HG03066 (cell line): ENCODE measurements around the gene HTT.

Source experiments
- ATAC-seq: cut with Tn5 transposase; IDR thresholded peaks from one replicate; pipeline ENCODE4 v1.9.1; 2021; ENCODE audit warnings: low read depth; ENCODE audit not compliant: unreplicated experiment

HTT gene

DNA sequence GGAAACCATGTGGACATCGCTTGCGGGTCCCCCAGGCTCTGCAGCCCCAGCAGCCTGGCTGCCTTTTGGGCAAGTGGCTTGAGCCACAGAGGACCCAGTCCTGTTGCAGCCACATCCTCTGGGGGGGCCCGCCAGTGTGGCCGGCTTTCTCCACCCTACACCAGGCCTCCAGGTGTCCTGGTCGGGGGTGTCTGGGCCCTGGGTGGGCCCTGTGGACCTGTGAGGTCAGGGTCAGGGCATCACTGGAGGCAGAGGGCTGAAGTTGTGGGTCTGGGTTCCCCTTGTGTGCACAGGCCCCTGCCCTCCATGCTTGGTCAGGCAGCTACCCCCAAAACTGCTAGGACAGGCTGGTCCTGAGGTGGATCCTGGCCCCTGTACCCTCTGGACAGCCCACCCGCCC, 171.2 kb downstream of the HTT start:
- ATAC-seq: no peak

DNA sequence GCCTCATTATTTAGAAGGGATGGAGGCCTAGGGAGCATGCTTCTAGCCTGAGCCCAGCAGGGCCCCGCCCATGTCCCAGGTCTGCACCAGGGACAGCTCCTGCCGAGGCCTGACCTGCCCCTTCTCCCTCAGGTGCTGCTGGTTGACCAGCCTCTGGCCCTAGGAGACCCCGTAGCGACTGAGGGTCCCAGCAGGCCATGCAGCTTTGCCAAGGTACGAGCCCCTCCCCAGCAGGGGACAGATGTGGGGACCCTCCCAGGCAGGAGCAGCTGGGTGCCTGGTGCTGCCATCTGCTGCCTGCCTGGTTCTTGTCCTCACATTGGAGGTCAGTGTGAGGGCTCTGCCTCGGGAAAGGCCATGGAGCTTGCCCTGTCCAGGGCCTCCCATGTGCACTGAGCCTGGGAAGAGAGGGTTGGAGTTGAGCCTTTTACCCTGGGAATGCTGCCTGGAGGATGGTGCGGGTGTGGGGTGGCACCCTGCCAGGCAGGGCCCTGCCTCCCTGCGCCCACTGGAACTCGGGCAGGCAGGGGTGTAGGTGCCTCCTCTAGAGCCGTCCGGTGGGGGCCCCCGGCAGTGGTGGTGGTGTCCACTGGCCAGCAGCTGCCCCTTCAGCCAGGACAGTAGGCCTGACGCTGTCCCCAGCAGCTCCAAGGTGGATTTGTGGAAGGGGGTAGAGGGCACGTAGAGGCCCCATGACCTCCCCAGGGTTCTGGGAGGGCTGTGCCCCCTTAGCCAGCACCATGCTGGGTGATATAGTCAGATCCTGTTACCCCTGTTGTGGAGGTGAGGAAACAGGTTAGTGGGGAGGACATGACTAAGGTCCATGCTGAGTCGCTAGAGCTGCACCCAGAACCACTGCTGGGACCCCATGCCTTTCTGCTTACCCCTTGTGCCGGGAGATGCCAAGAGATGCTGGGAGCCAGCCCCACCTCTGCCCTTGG, 172.2 kb downstream of the HTT start:
- no peak for ATAC-seq

DNA sequence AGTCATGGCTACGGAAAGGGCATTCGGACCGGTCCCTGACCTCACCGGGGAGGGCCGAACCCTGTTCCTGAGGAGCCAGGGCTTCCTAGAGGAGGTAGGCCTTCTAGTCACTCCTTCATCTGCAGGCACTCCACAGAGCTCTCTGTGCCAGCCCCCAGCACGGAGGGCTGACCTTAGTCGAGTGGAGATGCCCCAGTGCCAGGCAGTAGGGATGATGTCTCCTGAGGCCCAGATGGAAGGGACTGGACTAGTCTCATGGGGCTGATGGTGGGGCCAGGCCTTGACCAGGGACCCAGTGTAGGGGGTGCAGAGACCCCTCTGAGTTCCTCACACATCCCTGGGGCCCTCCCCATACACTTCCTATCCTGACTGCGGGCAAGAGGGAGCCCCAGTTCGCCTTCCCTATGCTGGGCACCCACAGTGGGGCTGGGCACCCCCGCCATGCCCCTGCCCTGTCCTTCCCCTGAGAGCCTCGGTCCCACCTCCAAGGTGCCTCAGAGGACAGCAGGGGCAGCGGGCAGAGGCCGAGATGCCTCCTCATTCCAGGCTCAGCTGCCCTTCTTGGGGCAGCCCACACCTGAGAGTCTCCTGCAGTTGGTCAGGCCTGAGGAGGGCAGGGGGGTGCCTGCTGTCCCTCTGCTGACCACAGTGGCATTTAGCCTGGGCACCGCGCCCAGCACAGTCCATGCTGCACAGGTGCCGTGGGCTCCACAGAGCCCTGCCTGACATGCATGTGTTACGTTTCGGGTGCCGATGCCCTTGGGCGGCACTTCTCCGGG, 173.1 kb downstream of the HTT start:
- ATAC-seq: no peak

DNA sequence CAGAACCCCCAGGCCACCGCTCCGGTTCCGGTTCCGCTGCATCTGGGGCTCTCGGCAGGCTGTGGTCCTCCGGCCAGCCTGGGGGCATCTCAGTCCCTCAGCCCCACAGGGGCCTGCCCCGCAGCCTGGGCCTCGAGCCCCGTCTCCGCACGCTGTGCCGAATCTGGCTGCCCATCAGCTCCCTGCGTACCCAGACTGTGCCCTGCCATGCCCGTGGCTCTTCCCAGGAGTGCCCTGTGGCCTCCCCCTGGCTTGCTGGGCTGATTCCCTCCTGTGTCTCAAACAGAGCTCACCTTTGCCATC, 173.6 kb downstream of the HTT start:
- ATAC-seq: no peak

DNA sequence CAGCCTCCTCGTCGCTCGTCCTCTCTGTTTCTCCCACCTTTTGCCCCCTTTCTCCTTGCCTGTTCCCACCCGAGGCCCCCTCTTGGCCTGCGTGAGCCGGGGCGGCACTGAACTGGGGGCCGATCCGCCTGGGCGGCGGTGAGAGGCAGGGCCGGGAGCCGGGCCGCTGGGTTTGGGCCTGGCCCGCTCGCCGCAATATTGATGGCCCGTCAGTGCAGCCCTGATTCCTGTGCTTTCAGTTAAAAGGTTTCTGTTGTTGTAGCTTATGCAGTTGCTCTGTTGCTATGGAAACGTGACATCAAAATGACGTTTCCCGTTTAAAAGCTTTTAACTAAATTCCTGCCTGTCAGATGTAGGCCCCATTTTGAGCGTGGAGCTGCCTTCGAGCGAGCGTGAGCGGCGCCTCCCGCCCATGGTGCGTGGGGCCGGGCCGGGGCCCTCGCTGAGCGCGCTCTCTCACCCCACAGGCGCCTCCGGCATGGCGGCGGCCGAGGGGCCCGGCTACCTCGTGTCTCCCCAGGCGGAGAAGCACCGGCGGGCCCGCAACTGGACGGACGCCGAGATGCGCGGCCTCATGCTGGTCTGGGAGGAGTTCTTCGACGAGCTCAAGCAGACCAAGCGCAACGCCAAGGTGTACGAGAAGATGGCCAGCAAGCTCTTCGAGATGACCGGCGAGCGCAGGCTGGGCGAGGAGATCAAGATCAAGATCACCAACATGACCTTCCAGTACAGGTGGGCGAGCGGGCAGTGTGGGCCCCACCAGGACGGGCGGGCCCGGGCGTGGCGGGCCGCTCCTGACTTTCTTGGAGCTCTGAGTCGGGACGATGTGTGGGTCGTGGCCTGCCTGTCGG, 174.6 kb downstream of the HTT start, which contains the start of gene MSANTD1:
TSS of gene MSANTD1 (plus strand) at position 349 of the 851 bp plus-strand sequence. CDS start at position 413, 64 bp downstream.
- ATAC-seq: no peak

DNA sequence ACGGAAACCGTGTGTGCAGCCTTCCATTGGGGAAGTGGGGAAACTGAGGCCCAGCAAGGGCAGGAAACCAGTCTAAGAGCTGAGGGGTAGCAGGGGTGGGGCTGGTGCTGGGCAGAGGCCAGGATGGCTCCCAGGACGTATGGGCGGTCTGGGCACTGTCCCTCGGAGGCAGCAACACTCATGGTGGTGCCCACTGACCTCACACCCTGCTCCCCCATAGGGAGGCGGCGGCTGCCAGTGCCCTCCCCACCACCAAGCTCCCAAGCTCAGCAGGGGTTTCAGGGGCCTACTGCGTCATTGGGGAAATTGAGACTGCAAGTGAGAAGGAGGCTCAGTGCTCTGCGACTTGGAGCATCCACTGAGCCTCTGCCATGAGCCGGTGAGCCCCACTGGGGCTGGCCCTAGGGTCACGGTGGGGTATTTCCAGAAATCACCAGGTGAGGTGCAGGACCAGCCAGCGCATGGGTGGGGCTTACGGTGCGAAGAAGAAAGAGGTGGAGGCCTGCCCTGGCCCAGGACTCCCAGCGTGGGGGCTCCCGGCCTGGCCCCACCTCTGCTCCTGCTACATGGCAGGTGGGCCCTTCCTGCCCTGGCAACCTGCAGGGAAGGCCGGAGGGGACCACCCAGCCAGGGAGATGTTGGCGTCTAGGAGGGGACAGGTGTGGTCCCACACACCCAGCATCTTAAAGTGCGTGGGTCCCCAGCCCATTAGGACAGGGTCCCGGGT, 175.4 kb downstream of the HTT start:
- ATAC-seq: no peak

DNA sequence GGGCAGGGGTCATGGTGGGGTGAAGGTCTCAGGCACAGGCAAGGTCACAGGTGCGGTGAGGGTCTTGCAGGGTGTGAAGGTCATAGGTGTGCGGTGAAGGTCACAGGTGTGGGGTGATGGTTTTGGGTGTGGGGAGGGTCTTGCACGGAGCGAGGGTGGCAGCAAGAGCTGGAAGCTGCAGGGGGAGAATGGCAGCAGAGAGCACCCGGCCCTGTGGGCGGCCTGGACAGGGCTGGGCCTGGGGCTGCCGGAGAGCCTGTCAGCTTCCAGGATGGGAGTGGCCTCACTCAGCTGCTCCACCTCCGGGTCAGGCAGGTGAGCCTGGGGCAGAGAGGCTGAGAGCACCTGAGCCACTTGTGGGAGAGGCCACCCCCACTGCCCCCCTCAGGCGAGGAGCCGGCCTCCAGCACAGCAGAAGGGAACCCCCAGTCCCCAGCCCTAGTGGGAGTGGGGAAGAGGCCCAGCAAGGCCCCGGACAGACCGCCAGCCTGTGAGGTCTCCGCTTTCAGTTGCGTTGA, 176.0 kb downstream of the HTT start:
- ATAC-seq: no peak

DNA sequence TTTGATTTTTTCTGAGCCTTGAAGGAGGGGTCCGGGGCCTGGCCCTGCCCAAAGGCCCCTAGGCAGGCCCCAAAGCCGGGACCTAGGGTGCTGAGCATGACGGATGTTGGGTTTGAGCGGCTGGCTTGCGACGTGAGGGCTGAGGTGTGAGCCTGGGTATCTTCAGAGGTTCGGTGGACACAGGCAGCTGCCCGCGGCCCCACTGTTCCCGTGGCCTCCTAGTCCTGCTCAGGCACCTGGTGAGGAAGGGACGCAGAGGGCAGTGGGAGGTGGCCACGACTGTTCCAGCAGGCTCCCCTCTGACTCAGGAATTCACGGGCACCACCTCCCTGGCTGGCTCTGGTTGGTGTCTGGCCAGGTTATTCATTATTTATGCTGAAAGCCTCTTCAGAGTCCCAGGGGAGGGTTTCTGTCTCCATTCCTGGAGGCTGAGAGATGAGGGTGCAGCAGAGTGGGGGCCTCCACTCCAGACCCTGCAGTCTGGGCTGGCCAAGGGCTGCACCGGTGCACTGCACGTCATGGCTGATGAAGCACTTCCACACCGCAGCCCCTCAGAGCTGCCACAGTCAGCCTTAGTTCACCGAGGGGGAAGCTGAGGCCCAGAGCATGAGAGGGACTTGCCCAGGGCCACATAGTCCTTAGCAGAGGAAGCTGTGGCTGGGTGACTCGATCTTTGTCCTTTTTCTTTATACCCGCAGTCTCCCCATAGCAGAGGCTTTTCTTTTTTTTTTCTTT, 176.6 kb downstream of the HTT start:
- no peak for ATAC-seq

DNA sequence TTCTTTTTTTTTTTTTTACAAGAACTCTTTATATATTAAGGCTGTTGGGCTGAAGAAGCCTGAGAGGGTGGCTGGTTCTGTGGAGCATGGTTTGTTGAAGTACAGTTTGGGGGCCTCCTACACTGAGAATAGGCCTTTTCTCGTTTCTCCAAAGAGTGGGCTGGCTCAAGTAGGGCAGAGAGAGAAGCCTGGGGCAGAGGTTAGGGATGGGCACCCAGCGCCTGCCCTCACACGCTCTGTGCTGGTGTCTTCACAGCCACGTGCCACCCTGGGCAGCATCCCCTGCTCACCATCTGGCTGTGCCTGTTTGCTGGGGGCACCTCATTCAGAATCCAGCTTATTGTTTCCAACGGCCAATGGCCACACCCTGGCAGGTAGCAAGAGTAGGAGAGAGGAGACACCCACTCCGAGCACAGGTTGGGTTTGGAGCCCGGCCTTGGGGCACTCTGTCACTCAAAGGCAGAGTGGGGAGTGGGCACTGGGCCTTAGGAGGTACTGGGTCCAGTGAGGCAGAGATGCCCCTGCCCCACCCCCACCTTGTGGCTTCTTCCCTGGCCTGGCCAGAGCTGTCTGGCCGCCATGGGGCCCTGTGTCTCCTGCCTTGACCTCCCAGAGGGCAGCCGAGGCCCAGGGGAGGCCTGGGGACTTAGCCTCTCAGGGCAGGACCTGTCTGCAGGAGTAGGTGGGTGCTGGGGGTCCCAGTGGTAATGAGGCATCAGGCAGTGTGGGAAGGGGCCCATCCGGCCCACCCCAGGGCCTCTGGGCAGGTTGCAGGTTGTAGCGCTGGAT, 177.4 kb downstream of the HTT start:
- no peak for ATAC-seq

DNA sequence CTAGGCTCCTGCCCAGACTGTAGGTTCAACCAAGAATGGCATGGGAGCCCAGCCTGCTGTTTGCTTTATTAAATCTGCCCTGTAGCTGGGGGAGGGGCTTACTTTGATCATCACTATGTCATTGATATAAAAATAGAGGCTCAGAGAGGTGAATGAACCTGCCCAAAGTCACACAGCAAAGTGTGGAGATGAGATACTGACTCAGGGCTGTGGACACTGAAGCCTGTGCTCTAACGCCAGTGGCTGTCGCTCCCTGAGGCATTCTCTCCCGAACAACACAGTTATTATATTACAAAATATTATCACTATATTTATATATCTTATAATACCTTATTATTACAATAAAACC, 178.0 kb downstream of the HTT start:
- ATAC-seq: no peak

DNA sequence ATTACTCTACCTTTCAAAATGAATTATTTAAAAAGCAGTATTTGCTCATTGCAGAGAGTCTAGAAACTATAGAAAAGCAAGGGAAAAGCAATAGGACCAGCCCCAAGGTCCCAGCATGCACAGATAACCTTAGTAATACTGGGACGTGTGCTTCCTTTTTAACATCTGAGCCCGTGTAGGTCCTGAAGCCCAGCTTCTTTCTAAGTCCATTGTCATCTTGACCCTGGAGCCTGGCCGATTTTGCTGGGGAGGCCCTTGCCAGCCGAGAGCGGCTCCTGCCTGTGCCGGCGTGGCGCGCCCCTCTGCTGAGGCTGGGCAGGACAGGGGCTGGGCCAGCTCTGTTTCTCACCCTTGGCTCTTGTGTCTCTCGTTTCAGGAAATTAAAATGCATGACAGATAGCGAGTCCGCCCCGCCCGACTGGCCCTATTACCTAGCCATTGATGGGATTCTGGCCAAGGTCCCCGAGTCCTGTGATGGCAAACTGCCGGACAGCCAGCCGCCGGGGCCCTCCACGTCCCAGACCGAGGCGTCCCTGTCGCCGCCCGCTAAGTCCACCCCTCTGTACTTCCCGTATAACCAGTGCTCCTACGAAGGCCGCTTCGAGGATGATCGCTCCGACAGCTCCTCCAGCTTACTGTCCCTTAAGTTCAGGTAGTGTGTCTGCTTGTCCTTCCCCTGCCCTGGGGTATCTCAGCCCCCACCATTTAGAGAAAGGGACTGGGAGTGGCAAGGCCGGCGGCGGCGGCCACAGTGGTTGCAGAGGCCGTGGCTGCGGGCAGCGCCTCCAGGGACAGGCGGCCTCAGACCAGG, 178.6 kb downstream of the HTT start:
- no peak for ATAC-seq

DNA sequence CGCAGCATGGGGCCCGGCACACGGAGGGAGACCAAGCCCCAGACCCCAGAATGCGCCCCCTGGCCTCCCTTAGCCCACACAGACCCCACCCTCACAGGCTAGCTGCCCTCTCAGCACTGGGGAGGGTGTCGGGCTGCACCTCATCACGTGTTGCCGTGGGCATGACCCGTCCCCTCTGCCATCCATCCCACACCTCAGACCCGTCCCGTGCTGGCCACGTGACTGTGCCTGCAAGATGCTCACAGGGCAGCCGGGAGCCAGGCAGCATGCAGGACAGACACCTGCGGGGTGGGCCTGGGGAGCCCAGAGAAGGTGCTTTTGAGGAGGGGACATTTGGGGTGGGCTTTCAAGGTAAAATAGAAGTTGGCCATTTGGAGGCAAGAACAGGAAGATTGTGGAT, 179.3 kb downstream of the HTT start:
- ATAC-seq: no peak

DNA sequence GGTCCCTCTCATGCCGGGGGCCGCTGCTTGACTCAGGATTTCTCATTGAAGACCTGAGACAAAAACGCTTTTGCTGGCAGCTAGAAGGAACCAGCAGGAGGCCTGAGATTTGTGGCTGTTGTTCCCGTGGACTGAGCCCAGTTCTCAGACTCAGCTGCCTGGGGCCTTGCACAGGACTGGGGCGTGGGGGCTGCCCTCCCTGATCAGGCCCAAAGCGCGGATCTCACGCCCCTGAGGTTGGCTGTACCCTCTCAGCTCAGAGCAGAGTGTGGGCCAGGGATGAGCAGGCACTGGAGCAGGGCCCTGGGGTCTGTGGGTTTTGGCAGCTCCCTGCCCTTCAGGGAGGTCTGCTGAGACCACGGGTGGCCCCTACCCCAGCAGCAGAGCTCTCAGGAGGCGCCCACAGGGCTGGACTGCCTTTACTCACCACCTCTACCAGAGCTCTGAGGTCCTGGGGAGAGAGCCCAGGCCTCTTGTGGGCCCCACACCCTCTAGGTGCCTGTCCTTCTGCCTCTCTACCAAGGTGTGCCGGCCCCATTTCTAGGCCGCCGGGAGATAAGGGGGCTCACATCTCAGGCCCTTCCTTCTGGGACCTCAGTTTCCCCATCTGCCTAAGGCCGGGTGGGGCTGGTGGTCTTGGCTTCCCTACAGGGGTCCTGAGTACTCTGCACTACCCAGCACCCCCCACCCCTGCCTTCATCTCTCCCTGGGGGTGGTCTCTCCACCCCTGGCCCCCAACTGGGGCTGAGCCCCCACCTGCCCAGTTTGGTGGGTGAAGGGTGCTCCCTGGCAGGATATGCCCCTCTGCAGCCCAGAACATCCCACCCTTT, 180.0 kb downstream of the HTT start:
- no peak for ATAC-seq

DNA sequence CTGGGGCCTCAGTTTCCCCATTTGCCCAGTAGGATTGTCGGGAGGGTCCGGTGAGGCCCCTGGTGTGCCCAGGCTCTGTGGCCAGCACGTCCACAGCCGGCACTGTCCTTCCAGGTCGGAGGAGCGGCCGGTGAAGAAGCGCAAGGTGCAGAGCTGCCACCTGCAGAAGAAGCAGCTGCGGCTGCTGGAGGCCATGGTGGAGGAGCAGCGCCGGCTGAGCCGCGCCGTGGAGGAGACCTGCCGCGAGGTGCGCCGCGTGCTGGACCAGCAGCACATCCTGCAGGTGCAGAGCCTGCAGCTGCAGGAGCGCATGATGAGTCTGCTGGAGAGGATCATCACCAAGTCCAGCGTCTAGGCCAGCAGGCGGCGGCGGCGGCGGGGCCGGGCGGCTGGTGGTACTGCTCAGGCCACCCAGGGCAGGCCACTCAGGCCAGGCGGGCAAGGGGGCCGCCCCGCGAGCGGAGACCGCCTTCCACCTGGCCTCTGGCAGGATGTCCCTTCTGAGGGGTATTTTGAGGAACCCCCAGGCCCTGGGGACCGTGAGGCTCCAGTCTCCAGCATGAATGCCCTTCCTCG, 181.2 kb downstream of the HTT start:
- ATAC-seq: no peak

DNA sequence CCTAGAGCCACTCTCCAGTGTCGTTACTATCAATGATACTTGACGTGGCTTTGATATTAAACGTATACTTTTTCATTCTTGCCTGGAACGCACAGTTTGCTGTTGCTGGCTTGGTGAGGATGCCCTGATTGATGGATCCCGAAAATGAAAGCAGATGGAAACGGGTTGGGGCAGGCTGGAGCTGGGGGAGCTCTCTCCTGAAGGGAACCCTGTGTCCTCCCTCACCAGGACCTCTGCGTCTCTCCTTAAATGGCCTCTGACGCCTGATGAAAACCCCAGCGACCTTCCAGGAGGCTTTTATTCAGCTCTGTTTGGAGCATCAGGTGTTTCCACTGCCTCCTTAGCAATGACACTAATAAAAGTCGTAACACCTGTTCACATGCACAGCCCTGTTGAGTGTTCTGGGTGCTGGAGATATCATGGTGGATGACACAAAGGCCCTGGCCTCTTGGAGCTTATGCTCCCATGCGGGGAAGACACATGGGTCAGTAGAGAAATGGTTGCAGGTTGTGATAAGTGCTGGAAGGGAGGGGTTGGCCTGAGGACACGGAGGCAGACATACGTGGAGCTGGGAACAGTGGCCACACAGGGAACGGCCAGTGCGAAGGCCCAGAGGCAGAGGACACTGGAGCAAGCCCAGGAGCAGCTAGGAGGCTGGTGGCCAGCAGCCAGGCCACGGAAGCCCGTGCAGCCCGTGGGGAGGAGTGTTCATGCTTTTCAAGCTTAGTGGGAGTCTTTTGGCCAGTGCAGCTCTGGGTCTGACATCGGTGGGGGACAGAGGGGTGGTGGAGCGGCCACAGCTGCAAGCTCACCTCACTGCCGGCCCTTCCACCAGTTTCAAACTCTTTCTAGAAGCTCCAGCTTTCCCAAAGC, 182.0 kb downstream of the HTT start:
- no peak for ATAC-seq

DNA sequence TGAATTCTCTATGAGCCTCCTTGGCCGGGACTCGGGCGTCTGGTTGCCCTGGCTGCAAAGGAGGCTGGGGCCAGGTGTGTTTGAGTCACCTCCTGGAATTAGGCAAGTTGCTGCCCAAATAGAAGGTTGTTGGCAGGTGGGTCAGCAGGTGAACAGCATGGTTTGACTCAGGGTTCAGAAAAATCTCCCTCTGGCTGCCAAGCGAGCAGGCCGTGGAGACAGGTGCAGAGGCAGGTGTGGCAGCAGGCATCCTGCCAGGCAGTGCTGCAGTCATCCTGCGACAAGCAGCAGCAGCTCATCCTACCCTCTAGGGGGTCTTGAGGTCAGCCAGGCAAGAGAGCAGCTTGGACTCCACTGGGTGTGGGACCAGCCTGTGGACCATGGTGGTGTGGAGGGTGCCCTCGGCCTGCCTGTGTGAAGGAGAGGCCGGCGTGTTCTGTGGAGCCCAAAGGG, 182.6 kb downstream of the HTT start:
- ATAC-seq: no peak
